HEK293 (cell line): ENCODE data around the gene CLGN.

Experiments used
- EGR2 ChIP-seq: fragments of 450-650 bp; formaldehyde crosslinking; IDR thresholded peaks from 2 replicates; pipeline ENCODE4 v1.5.1; 2016; ENCODE audit warnings: low read depth, missing biosample characterization, missing genetic modification characterization
- TCF7L2 ChIP-seq: IDR thresholded peaks from 2 replicates; pipeline ENCODE4 v1.6.1; 2011; ENCODE audit warnings: low read depth, mild to moderate bottlenecking, inconsistent platforms, low read length, moderate library complexity, borderline replicate concordance
- ZBTB17 ChIP-seq: fragments of 450-650 bp; formaldehyde crosslinking; IDR thresholded peaks from 2 replicates; pipeline ENCODE4 v1.5.1; 2016; ENCODE audit warnings: missing biosample characterization, missing genetic modification characterization
- ZBTB7A ChIP-seq: fragments of 450-650 bp; formaldehyde crosslinking; IDR thresholded peaks from 2 replicates; pipeline ENCODE4 v1.5.1; 2016; ENCODE audit warnings: low read depth, missing biosample characterization, missing genetic modification characterization
- ZNF112 ChIP-seq: fragments of 450-650 bp; formaldehyde crosslinking; IDR thresholded peaks from 2 replicates; pipeline ENCODE4 v1.5.0; 2017; ENCODE audit warnings: missing biosample characterization, missing genetic modification characterization
- ZNF202 ChIP-seq: fragments of 450-650 bp; formaldehyde crosslinking; IDR thresholded peaks from 2 replicates; pipeline ENCODE4 v1.5.1; 2016; ENCODE audit warnings: missing biosample characterization, missing genetic modification characterization, borderline replicate concordance
- ZNF23 ChIP-seq: fragments of 450-650 bp; formaldehyde crosslinking; IDR thresholded peaks from 2 replicates; pipeline ENCODE4 v1.5.1; 2016; ENCODE audit warnings: missing biosample characterization, missing genetic modification characterization, borderline replicate concordance
- ZNF776 ChIP-seq: fragments of 450-650 bp; formaldehyde crosslinking; IDR thresholded peaks from 2 replicates; pipeline ENCODE4 v1.5.0; 2017; ENCODE audit warnings: missing biosample characterization, missing genetic modification characterization, borderline replicate concordance
- ZNF791 ChIP-seq: fragments of 450-650 bp; formaldehyde crosslinking; IDR thresholded peaks from 2 replicates; pipeline ENCODE4 v1.5.1; 2016; ENCODE audit warnings: missing biosample characterization, missing genetic modification characterization
- ZNF830 ChIP-seq: fragments of 450-650 bp; IDR thresholded peaks from 2 replicates; pipeline ENCODE4 v1.5.0; 2018; ENCODE audit warnings: missing biosample characterization, missing genetic modification characterization, low read depth, mild to moderate bottlenecking, moderate library complexity
- TF ChIP-seq, protein P1 (sequence below): fragments of 450-650 bp; formaldehyde crosslinking; IDR thresholded peaks from 2 replicates; pipeline ENCODE4 v1.5.1; 2016; ENCODE audit warnings: missing biosample characterization, missing genetic modification characterization
- TF ChIP-seq, protein P2 (sequence below): fragments of 450-650 bp; formaldehyde crosslinking; IDR thresholded peaks from 2 replicates; pipeline ENCODE4 v1.5.1; 2016; ENCODE audit warnings: missing biosample characterization, missing genetic modification characterization
- TF ChIP-seq, protein P3 (sequence below): fragments of 450-650 bp; formaldehyde crosslinking; IDR thresholded peaks from 2 replicates; pipeline ENCODE4 v1.5.1; 2016; ENCODE audit warnings: missing biosample characterization, missing genetic modification characterization, low read depth
- TF ChIP-seq, protein P4 (sequence below): IDR thresholded peaks from 2 replicates; pipeline ENCODE4 v1.6.1; 2011; ENCODE audit warnings: mild to moderate bottlenecking, low read depth, low read length, borderline replicate concordance

DNA sequence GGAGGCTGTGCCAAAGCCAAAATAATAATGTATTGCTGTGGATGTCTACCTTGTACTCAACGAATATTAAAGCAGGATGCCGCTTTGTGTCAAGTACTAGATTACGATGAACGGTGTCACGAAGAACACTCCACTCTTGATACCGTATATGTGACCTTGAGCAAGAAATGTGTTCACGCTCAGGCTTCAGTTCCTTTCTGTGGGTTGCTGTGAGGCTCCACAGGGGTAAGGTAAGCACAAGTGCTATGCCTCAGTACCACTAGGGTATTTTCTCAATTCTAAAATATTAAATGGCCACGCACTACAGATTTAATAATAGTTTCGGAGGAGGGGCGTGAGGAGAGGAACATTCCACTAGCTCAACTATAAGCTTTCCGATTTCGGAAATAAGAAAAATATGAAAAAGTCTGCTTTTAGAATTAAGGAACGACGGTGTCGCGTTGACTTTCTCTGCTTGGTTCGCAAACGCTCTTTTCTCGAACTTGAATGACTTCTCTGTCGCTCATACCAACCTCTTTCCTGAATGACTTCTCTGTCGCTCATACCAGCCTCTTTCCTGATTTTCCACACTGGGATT is 54.6 kb downstream of the CLGN start:
- TF ChIP-seq ZNF776 = no peak
- TF ChIP-seq, protein P1, sequence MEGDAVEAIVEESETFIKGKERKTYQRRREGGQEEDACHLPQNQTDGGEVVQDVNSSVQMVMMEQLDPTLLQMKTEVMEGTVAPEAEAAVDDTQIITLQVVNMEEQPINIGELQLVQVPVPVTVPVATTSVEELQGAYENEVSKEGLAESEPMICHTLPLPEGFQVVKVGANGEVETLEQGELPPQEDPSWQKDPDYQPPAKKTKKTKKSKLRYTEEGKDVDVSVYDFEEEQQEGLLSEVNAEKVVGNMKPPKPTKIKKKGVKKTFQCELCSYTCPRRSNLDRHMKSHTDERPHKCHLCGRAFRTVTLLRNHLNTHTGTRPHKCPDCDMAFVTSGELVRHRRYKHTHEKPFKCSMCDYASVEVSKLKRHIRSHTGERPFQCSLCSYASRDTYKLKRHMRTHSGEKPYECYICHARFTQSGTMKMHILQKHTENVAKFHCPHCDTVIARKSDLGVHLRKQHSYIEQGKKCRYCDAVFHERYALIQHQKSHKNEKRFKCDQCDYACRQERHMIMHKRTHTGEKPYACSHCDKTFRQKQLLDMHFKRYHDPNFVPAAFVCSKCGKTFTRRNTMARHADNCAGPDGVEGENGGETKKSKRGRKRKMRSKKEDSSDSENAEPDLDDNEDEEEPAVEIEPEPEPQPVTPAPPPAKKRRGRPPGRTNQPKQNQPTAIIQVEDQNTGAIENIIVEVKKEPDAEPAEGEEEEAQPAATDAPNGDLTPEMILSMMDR (tag by site-specific recombination) = no peak
- no peak for TF ChIP-seq ZNF202 (tag by site-specific recombination)
- TF ChIP-seq ZNF112 (tag by site-specific recombination) = no peak
- TF ChIP-seq EGR2 = no peak
- TF ChIP-seq, protein P2, sequence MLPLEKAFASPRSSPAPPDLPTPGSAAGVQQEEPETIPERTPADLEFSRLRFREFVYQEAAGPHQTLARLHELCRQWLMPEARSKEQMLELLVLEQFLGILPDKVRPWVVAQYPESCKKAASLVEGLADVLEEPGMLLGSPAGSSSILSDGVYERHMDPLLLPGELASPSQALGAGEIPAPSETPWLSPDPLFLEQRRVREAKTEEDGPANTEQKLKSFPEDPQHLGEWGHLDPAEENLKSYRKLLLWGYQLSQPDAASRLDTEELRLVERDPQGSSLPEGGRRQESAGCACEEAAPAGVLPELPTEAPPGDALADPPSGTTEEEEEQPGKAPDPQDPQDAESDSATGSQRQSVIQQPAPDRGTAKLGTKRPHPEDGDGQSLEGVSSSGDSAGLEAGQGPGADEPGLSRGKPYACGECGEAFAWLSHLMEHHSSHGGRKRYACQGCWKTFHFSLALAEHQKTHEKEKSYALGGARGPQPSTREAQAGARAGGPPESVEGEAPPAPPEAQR = no peak
- TF ChIP-seq ZNF830 (tag by site-specific recombination) = no peak
- TF ChIP-seq TCF7L2 = no peak
- TF ChIP-seq, protein P3, sequence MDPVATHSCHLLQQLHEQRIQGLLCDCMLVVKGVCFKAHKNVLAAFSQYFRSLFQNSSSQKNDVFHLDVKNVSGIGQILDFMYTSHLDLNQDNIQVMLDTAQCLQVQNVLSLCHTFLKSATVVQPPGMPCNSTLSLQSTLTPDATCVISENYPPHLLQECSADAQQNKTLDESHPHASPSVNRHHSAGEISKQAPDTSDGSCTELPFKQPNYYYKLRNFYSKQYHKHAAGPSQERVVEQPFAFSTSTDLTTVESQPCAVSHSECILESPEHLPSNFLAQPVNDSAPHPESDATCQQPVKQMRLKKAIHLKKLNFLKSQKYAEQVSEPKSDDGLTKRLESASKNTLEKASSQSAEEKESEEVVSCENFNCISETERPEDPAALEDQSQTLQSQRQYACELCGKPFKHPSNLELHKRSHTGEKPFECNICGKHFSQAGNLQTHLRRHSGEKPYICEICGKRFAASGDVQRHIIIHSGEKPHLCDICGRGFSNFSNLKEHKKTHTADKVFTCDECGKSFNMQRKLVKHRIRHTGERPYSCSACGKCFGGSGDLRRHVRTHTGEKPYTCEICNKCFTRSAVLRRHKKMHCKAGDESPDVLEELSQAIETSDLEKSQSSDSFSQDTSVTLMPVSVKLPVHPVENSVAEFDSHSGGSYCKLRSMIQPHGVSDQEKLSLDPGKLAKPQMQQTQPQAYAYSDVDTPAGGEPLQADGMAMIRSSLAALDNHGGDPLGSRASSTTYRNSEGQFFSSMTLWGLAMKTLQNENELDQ (tag by site-specific recombination) = no peak
- TF ChIP-seq ZBTB7A (tag by site-specific recombination) = no peak
- TF ChIP-seq ZNF791 (tag by site-specific recombination) = no peak
- TF ChIP-seq, protein P4, sequence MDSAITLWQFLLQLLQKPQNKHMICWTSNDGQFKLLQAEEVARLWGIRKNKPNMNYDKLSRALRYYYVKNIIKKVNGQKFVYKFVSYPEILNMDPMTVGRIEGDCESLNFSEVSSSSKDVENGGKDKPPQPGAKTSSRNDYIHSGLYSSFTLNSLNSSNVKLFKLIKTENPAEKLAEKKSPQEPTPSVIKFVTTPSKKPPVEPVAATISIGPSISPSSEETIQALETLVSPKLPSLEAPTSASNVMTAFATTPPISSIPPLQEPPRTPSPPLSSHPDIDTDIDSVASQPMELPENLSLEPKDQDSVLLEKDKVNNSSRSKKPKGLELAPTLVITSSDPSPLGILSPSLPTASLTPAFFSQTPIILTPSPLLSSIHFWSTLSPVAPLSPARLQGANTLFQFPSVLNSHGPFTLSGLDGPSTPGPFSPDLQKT = no peak
- no peak; the same call in 1 of the 2 replicates for TF ChIP-seq ZBTB17
- no peak for TF ChIP-seq ZNF23 (tag by site-specific recombination)
